OCI-LY1 (cell line): Measurements from ENCODE around the gene OXCT2.

Experiments used
- H2AFZ ChIP-seq: fragments of 200-600 bp; sonication (generic), shearing (Covaris generic); 2 replicates; pipeline ENCODE4 v1.6.0; 2014; ENCODE audit warnings: antibody characterized with exemption, mild to moderate bottlenecking, low read length
- H3F3A ChIP-seq: fragments of 200-600 bp; sonication (generic), shearing (Covaris generic); 2 replicates; pipeline ENCODE4 v1.6.0; 2014; ENCODE audit warnings: mild to moderate bottlenecking, antibody characterized with exemption, low read length, moderate library complexity; ENCODE audit not compliant: insufficient read depth
- H3K27ac ChIP-seq: fragments of 200-600 bp; sonication (generic); 2 replicates; pipeline ENCODE4 v1.5.1; 2014; ENCODE audit warnings: low read length, mixed run types, mild to moderate bottlenecking, low read depth; ENCODE audit not compliant: poor library complexity, severe bottlenecking
- H3K27me3 ChIP-seq: fragments of 200-600 bp; sonication (generic); 2 replicates; pipeline ENCODE4 v1.6.0; 2014; ENCODE audit warnings: antibody characterized with exemption, mild to moderate bottlenecking, low read length, moderate library complexity; ENCODE audit not compliant: insufficient read depth
- H3K36me3 ChIP-seq: fragments of 200-600 bp; sonication (generic); 2 replicates; pipeline ENCODE4 v1.6.1; 2014; ENCODE audit warnings: mild to moderate bottlenecking, antibody characterized with exemption, low read length, moderate library complexity, mixed read lengths; ENCODE audit not compliant: insufficient read depth
- H3K4me1 ChIP-seq: fragments of 200-600 bp; sonication (generic); 2 replicates; pipeline ENCODE4 v1.5.1; 2014; ENCODE audit warnings: mild to moderate bottlenecking, low read length, moderate library complexity; ENCODE audit not compliant: insufficient read depth, severe bottlenecking
- H3K4me2 ChIP-seq: fragments of 200-600 bp; sonication (generic), shearing (Covaris generic); 2 replicates; pipeline ENCODE4 v1.6.1; 2014; ENCODE audit warnings: low read length
- H3K4me3 ChIP-seq: fragments of 200-600 bp; sonication (generic); 2 replicates; pipeline ENCODE4 v1.5.1; 2014; ENCODE audit warnings: low read length, low read depth, mild to moderate bottlenecking, mixed read lengths; ENCODE audit not compliant: poor library complexity, severe bottlenecking
- H3K79me2 ChIP-seq: fragments of 200-600 bp; shearing (Covaris generic); 2 replicates; pipeline ENCODE4 v1.6.1; 2016; ENCODE audit warnings: mixed run types, low read length, mixed read lengths; ENCODE audit not compliant: insufficient read depth
- H3K9ac ChIP-seq: fragments of 200-600 bp; sonication (generic), shearing (Covaris generic); 2 replicates; pipeline ENCODE4 v1.6.1; 2014; ENCODE audit warnings: mild to moderate bottlenecking, low read length, mixed read lengths
- H3K9me2 ChIP-seq: fragments of 200-600 bp; sonication (generic), shearing (Covaris generic); 2 replicates; pipeline ENCODE4 v1.6.1; 2014; ENCODE audit warnings: low read depth, mild to moderate bottlenecking, low read length, mixed read lengths
- H3K9me3 ChIP-seq: fragments of 200-600 bp; shearing (Covaris generic); 2 replicates; pipeline ENCODE4 v1.6.1; 2014; ENCODE audit warnings: low read length, mixed read lengths
- H4K20me1 ChIP-seq: fragments of 200-600 bp; sonication (generic), shearing (Covaris generic); 2 replicates; pipeline ENCODE4 v1.6.0; 2016; ENCODE audit warnings: mild to moderate bottlenecking, low read length; ENCODE audit not compliant: insufficient read depth
- EZH2 ChIP-seq: fragments of 200-600 bp; sonication (generic), shearing (Covaris generic); IDR thresholded peaks from 2 replicates; pipeline ENCODE4 v1.8.0; 2017; ENCODE audit warnings: borderline replicate concordance, mixed run types, mild to moderate bottlenecking, antibody characterized with exemption, low read length, moderate library complexity, mixed read lengths
- TF ChIP-seq, protein P1 (sequence below): fragments of 200-600 bp; sonication (generic), shearing (Covaris generic); IDR thresholded peaks from 2 replicates; pipeline ENCODE4 v1.5.1; 2017; ENCODE audit warnings: mild to moderate bottlenecking, antibody characterized with exemption, low read length, moderate library complexity, mixed read lengths

Gene OXCT2

DNA sequence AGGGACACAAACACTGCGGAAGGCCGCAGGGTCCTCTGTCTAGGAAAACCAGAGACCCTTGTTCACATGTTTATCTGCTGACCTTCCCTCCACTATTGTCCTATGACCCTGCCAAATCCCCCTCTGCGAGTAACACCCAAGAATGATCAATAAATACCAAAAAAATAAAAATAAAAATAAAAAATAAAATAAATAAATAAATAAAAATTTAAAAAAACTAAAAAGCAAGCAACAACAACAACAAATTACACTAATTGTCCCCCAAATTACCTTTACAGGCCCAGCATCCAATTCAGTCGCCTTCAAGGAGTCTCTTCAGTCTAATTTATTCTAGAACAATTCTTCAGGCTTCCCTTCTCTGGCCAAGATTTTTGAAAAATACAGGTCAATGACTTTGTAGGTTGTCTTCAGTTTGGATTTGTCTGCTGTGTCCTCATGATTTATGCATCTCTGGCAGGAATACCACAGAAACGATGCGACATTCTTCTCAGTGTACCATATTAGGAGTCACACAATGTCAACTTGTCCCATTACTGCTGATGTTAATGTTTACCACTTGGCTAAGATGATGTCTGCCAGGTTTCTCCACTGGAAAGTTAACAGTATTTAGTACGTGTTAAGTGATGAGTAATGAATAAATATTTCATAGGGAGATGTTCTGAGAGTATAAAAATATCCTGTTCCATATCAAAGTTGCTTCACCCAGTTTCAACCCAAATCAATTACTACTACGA is 37.8 kb upstream of the OXCT2 start:
- Histone ChIP-seq H3K27ac (no peak overlapping the region), H3K27me3 (no peaks in the 10 kb centered on the region), H3K36me3 (no peaks in the 10 kb centered on the region; the same call in 1 of the 2 replicates), H2AFZ (no peak overlapping the region), H3F3A (no peaks in the 10 kb centered on the region), H3K4me1 (no peaks in the 10 kb centered on the region), H3K9me2 (no peaks in the 10 kb centered on the region), H3K79me2 (no peaks in the 10 kb centered on the region), H3K9ac (no peak overlapping the region), H3K4me3 (no peak overlapping the region), H3K4me2 (no peak overlapping the region), H3K9me3 (no peaks in the 10 kb centered on the region), H4K20me1 (no peaks in the 10 kb centered on the region)
- no peak for TF ChIP-seq EZH2
- TF ChIP-seq, protein P1, sequence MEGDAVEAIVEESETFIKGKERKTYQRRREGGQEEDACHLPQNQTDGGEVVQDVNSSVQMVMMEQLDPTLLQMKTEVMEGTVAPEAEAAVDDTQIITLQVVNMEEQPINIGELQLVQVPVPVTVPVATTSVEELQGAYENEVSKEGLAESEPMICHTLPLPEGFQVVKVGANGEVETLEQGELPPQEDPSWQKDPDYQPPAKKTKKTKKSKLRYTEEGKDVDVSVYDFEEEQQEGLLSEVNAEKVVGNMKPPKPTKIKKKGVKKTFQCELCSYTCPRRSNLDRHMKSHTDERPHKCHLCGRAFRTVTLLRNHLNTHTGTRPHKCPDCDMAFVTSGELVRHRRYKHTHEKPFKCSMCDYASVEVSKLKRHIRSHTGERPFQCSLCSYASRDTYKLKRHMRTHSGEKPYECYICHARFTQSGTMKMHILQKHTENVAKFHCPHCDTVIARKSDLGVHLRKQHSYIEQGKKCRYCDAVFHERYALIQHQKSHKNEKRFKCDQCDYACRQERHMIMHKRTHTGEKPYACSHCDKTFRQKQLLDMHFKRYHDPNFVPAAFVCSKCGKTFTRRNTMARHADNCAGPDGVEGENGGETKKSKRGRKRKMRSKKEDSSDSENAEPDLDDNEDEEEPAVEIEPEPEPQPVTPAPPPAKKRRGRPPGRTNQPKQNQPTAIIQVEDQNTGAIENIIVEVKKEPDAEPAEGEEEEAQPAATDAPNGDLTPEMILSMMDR = no peak

DNA sequence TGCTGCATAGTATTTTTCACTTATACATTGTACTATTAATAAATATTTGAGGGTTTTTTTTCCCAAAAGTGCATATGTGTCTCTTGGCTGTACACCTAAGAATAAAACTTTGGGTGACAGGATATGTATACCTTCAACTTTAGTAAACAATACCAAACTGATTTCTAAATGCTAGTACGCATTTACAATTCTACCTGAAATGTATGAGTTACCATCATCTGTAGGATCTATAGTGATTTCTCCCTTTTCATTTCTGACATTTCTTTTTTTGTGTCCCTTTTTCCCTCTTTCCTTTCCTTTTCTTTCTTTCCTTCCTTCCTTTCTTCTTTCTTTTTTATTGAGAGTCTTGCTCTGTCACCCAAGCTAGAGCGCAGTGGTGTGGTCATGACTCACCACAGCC is 34.2 kb upstream of the OXCT2 start:
- Histone ChIP-seq H3K27me3 (no peaks in the 10 kb centered on the region), H3K79me2 (no peaks in the 10 kb centered on the region), H3K4me2 (no peak overlapping the region), H3K36me3 (no peaks in the 10 kb centered on the region; the same call in 1 of the 2 replicates), H4K20me1 (no peaks in the 10 kb centered on the region), H2AFZ (no peak overlapping the region), H3K27ac (no peak overlapping the region), H3K9ac (no peak overlapping the region), H3K4me3 (no peak overlapping the region), H3K9me2 (no peaks in the 10 kb centered on the region), H3K9me3 (no peaks in the 10 kb centered on the region), H3F3A (no peaks in the 10 kb centered on the region), H3K4me1 (no peaks in the 10 kb centered on the region)
- TF ChIP-seq, protein P1 = no peak
- no peak for TF ChIP-seq EZH2

DNA sequence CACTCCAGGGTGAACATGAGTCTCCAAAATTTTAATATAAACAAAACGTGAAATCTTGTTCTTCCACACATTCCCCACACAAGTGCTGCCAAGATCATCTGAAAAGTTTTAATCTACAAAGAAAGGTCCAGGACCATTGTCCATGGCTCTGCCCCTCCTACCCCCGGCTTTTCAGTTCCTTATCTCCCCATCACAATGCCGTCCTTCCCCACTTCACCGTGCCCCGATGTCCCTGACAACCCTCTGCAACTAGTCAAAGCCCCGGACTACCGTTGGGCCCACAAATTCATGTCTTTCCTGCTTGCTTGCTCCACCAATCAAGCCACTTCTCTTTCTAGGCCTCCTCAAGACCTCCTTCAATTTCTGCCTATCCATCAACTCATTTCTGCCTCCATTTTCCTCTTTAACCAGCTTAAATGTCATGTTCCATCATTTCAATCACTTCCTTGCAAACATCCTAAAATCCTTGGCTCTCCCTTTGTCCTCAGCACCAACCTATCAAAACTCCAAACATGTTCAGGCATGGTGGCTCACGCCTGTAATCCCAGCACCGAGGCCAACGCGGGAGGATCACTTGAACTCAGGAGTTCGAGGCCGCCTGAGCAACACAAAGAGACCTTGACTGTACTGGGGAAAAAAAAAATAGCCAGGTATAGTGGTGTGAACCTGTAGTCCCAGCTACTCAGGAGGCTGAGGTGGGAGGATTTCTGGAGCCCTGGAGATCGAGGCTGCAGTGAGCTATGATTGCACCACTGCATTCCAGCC is 31.5 kb upstream of the OXCT2 start:
- H3K36me3 ChIP-seq = no peaks in the 10 kb centered on the region
- H3K27ac ChIP-seq = no peak overlapping the region
- H2AFZ ChIP-seq = no peak overlapping the region
- H3K4me1 ChIP-seq = peaks cover 14% of the 10 kb centered on the region
- TF ChIP-seq EZH2 = no peak
- TF ChIP-seq, protein P1 = no peak
- no peak overlapping the region for H3K4me3 ChIP-seq
- no peaks in the 10 kb centered on the region for H4K20me1 ChIP-seq
- no peaks in the 10 kb centered on the region for H3K27me3 ChIP-seq
- no peaks in the 10 kb centered on the region for H3F3A ChIP-seq
- no peak overlapping the region for H3K4me2 ChIP-seq
- H3K9me2 ChIP-seq = no peaks in the 10 kb centered on the region
- no peak overlapping the region for H3K9ac ChIP-seq
- no peaks in the 10 kb centered on the region for H3K79me2 ChIP-seq
- no peaks in the 10 kb centered on the region for H3K9me3 ChIP-seq
